ENCODE results near the gene TTLL13.

- TF ChIP-seq POLR2A (IDR thresholded peaks at IDR 0.05; ENCODE audit: low read length) (no peak), GATA1 (IDR thresholded peaks at IDR 0.05; ENCODE audit: low read depth, low read length) (no peak)
These were observed 22.0 kb upstream of the TTLL13 start for GRCh38 chr15:90227336-90227735.

Measured in erythroblast (primary cell).